Osteocyte (in vitro differentiated cells): Measurements from ENCODE around the gene PRR11. TPM values are rescaled to one million over a fixed set of nuclear protein-coding genes. Genes with fewer than 3 reads are reported as not detected.
"Not testable (repeated sequence)": the region's sequence is repeated elsewhere in the genome, so short reads cannot be mapped to it uniquely, and the experiment has no call there.

Source experiments
- DNase-seq: peaks from one replicate; pipeline ENCODE4 v3.0.0; 2021; ENCODE audit warnings: mixed read lengths; ENCODE audit not compliant: unreplicated experiment; ENCODE audit errors: extremely low spot score
- H3K27ac Mint-ChIP-seq: one replicate; pipeline ENCODE4 v1.8.0; 2021; ENCODE audit warnings: mild to moderate bottlenecking, mixed read lengths; ENCODE audit not compliant: unreplicated experiment
- H3K27me3 Mint-ChIP-seq: one replicate; pipeline ENCODE4 v1.8.0; 2021; ENCODE audit warnings: mixed read lengths; ENCODE audit not compliant: unreplicated experiment
- H3K36me3 Mint-ChIP-seq: one replicate; pipeline ENCODE4 v1.8.0; 2021; ENCODE audit warnings: mixed read lengths; ENCODE audit not compliant: unreplicated experiment
- H3K4me1 Mint-ChIP-seq: one replicate; pipeline ENCODE4 v1.8.0; 2021; ENCODE audit warnings: mixed read lengths; ENCODE audit not compliant: unreplicated experiment
- H3K4me3 Mint-ChIP-seq: one replicate; pipeline ENCODE4 v1.8.0; 2021; ENCODE audit warnings: mild to moderate bottlenecking, moderate library complexity, mixed read lengths; ENCODE audit not compliant: unreplicated experiment
- H3K9me3 Mint-ChIP-seq: one replicate; pipeline ENCODE4 v1.8.0; 2021; ENCODE audit warnings: mixed read lengths; ENCODE audit not compliant: unreplicated experiment
- CTCF ChIP-seq: fragments of 200-600 bp; sonication (generic); IDR thresholded peaks from 2 replicates; pipeline ENCODE4 v1.5.0; 2021; ENCODE audit warnings: antibody characterized with exemption, mild to moderate bottlenecking, moderate library complexity
- total RNA-seq: library from RNA; stranded (reverse); gene quantifications from 2 replicates; pipeline ENCODE4 v1.2.1, GENCODE V29; 2021

The PRR11 gene
- total RNA-seq, 1 donor from 2014 or later, result 11.1 TPM

- no peak overlapping the region for H3K4me3 Mint-ChIP-seq
- no peak for DNase-seq
- TF ChIP-seq CTCF, result no peak
Observed at GRCh38 chr17:59175076-59175475, 19.5 kb downstream of the PRR11 start.

GRCh38 chr17:59178266-59178985 is 22.9 kb downstream of the PRR11 start:
- no peak for DNase-seq
- Mint-ChIP-seq H3K27me3 (no peaks in the 10 kb centered on the region), H3K4me1 (peaks cover 2% of the 10 kb centered on the region), H3K4me3 (no peak overlapping the region), H3K27ac (no peak overlapping the region), H3K9me3 (no peaks in the 10 kb centered on the region), H3K36me3 (peaks cover 9% of the 10 kb centered on the region)
- no peak for TF ChIP-seq CTCF

More at GRCh38 chr17:59175076-59175475, 19.5 kb downstream of the PRR11 start:
- Mint-ChIP-seq H3K4me1 (peaks cover 2% of the 10 kb centered on the region), H3K9me3 (no peaks in the 10 kb centered on the region), H3K27ac (no peak overlapping the region), H3K36me3 (peaks cover 6% of the 10 kb centered on the region), H3K27me3 (no peaks in the 10 kb centered on the region)

GRCh38 chr17:59179601-59180000 is 24.1 kb downstream of the PRR11 start:
- DNase-seq, result peak; percentile 67
- H3K4me3 Mint-ChIP-seq, H3K4me1 Mint-ChIP-seq, H3K27ac Mint-ChIP-seq, H3K27me3 Mint-ChIP-seq, H3K36me3 Mint-ChIP-seq, H3K9me3 Mint-ChIP-seq: not testable (repeated sequence)

- Mint-ChIP-seq H3K27ac (no peak overlapping the region), H3K27me3 (no peaks in the 10 kb centered on the region)
- no peak for TF ChIP-seq CTCF
Observed at GRCh38 chr17:59180626-59181025, 25.1 kb downstream of the PRR11 start.

GRCh38 chr17:59181481-59181880 is 25.9 kb downstream of the PRR11 start:
- peaks cover 2% of the 10 kb centered on the region for H3K4me1 Mint-ChIP-seq
- no peak for DNase-seq
- no peak for TF ChIP-seq CTCF
- no peaks in the 10 kb centered on the region for H3K27me3 Mint-ChIP-seq
- H3K9me3 Mint-ChIP-seq, result no peaks in the 10 kb centered on the region
- peaks cover 5% of the 10 kb centered on the region for H3K36me3 Mint-ChIP-seq
- no peak overlapping the region for H3K27ac Mint-ChIP-seq
- H3K4me3 Mint-ChIP-seq, result no peak overlapping the region

More at GRCh38 chr17:59180626-59181025, 25.1 kb downstream of the PRR11 start:
- H3K36me3 Mint-ChIP-seq, result peaks cover 5% of the 10 kb centered on the region
- no peak for DNase-seq
- peaks cover 2% of the 10 kb centered on the region for H3K4me1 Mint-ChIP-seq
- no peaks in the 10 kb centered on the region for H3K9me3 Mint-ChIP-seq
- no peak overlapping the region for H3K4me3 Mint-ChIP-seq
